Stimulated activated CD4-positive, alpha-beta T cell treated with anti-CD3 and anti-CD28 coated beads, Interleukin-1b, Interleukin-23, amount 100 ng/mL, for 4 hours (primary cell): Measurements from ENCODE around the gene RASGRF1.
"Not testable (repeated sequence)": the region's sequence is repeated elsewhere in the genome, so short reads cannot be mapped to it uniquely, and the experiment has no call there.

ENCODE experiments used
- DNase-seq, 2 donors: peaks; one replicate each; pipeline ENCODE4 v3.0.0-alpha.2; 2020; ENCODE audit warnings: low read depth in 2 of 2

RASGRF1 gene

GRCh38 chr15:78932258-78932808, 158.2 kb downstream of the RASGRF1 start:
- no peak for DNase-seq

- DNase-seq: no peak
Observed at GRCh38 chr15:78931439-78932257, 158.9 kb downstream of the RASGRF1 start.

GRCh38 chr15:78930577-78931388, 159.8 kb downstream of the RASGRF1 start:
- DNase-seq: no peak

- no peak for DNase-seq
Observed at GRCh38 chr15:78929536-78930264, 160.9 kb downstream of the RASGRF1 start.

- no peak for DNase-seq
Observed at GRCh38 chr15:78928616-78929093, 161.9 kb downstream of the RASGRF1 start.

GRCh38 chr15:78928176-78928575, 162.4 kb downstream of the RASGRF1 start:
- not testable (repeated sequence) for DNase-seq

- no peak for DNase-seq
Observed at GRCh38 chr15:78927077-78927790, 163.3 kb downstream of the RASGRF1 start.

- DNase-seq: no peak
Observed at GRCh38 chr15:78925956-78926743, 164.4 kb downstream of the RASGRF1 start.

- DNase-seq: no peak
Observed at GRCh38 chr15:78925076-78925624, 165.4 kb downstream of the RASGRF1 start.

- DNase-seq: no peak
Observed at GRCh38 chr15:78923480-78924360, 166.9 kb downstream of the RASGRF1 start.

- no peak for DNase-seq
Observed at GRCh38 chr15:78923015-78923414, 167.6 kb downstream of the RASGRF1 start.

- DNase-seq: no peak
Observed at GRCh38 chr15:78922527-78922926, 168.1 kb downstream of the RASGRF1 start.

- no peak for DNase-seq
Observed at GRCh38 chr15:78921940-78922339, 168.6 kb downstream of the RASGRF1 start.

GRCh38 chr15:78921517-78921916, 169.1 kb downstream of the RASGRF1 start:
- DNase-seq: no peak

GRCh38 chr15:78917888-78918287, 172.7 kb downstream of the RASGRF1 start:
- no peak for DNase-seq

GRCh38 chr15:78916088-78916487, 174.5 kb downstream of the RASGRF1 start:
- no peak for DNase-seq

GRCh38 chr15:78915341-78916087, 175.1 kb downstream of the RASGRF1 start:
- DNase-seq: no peak
